Endothelial cell of umbilical vein (primary cell): ENCODE data around the gene SUPT3H.

ENCODE experiments used
- CTCF ChIP-seq, 2 donors: IDR thresholded peaks; 1 replicate in 1 of 2; 2 replicates in 1 of 2; pipeline ENCODE4 v1.5.1; 2011; ENCODE audit warnings: low read length in 2 of 2, mild to moderate bottlenecking in 2 of 2, moderate library complexity in 2 of 2, control low read depth in 1 of 2, inconsistent platforms in 1 of 2, low read depth in 1 of 2; ENCODE audit not compliant: insufficient read depth in 1 of 2; ENCODE audit errors: extremely low read depth in 1 of 2
- EZH2 ChIP-seq: IDR thresholded peaks from 2 replicates; pipeline ENCODE4 v1.6.1; 2012; ENCODE audit warnings: borderline replicate concordance, low read depth, mild to moderate bottlenecking, moderate library complexity, low read length, inconsistent platforms; ENCODE audit not compliant: severe bottlenecking
- JUN ChIP-seq: IDR thresholded peaks from 2 replicates; pipeline ENCODE4 v1.6.1; 2011; ENCODE audit warnings: borderline replicate concordance, low read depth; ENCODE audit not compliant: insufficient read length, insufficient read depth
- MYC ChIP-seq: IDR thresholded peaks from one replicate; pipeline ENCODE4 v1.6.1; 2011; ENCODE audit warnings: mild to moderate bottlenecking, low read depth, low read length
- POLR2A ChIP-seq: IDR thresholded peaks from 2 replicates; pipeline ENCODE4 v1.6.1; 2012; ENCODE audit warnings: low read depth, mild to moderate bottlenecking, control low read depth, low read length
- POLR2AphosphoS5 ChIP-seq: IDR thresholded peaks from 2 replicates; pipeline ENCODE4 v1.6.1; 2012; ENCODE audit warnings: low read depth, mild to moderate bottlenecking, control low read depth, low read length, moderate library complexity; ENCODE audit not compliant: insufficient read depth

GRCh38 chr6:45382391-45382790 lies 4.7 kb upstream of the SUPT3H start:
- TF ChIP-seq CTCF (IDR thresholded peaks at IDR 0.05; ENCODE audit: extremely low read depth in 1 of 2, insufficient read depth in 1 of 2, low read depth in 1 of 2, low read length in 2 of 2) (no peak), POLR2AphosphoS5 (no peak), EZH2 (no peak), POLR2A (no peak), JUN (no peak), MYC (no peak)
